Measurements from ENCODE around the gene GRB10.
"Not testable (repeated sequence)": the region's sequence is repeated elsewhere in the genome, so short reads cannot be mapped to it uniquely, and the experiment has no call there.

Gene GRB10

DNA sequence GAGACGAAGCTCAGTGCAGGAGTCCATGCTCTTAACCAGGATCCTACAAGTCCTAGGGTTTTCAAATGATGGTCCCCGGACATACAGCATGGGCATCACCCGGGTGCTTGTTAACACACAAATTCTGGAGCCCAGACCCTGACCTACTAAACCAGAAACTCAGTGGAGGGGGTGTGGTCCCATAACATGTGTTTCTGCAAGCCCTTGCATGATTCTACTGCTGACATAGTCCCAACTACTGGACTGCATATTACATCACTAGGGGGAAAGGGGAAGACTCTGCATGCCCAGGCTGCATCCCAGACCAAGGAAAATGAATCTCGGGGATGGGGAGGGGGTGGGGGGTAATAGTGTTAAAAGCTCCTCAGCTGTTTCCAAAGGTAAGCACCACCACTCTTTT is 40.3 kb downstream of the GRB10 start:
- DNase-seq, result no peak

DNA sequence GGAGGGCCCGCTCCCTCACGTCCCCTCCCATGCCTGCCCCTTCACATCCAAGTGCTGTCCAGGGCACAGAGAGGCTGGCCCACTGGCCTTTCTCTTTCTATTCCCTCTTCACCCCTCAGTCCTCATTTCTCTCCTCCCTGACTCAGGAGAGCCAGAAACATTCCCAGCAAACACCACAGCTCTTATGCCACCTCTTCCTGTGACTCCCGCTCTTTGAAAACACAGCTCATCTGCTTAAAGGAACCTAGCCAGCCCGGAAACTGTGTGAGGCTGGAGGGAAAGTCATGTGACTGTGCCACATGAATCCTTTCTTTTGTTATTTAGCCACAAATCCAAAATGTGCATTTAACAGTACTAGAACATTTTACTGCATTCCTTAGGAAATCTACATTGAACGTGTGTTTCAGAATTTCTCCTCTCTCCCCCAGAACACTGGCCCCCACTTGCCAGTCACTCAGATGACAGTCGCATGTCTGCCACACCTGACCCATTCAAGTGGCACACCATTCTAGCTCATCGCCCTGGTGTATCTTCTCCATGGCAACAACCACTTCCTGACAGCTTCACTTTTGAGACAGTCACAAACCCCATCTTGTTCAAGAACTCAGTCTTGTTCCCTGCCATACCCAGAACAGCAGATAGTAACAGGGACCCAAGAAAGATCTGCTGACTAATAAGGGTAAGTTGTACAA is 42.8 kb downstream of the GRB10 start:
- DNase-seq, result no peak

DNA sequence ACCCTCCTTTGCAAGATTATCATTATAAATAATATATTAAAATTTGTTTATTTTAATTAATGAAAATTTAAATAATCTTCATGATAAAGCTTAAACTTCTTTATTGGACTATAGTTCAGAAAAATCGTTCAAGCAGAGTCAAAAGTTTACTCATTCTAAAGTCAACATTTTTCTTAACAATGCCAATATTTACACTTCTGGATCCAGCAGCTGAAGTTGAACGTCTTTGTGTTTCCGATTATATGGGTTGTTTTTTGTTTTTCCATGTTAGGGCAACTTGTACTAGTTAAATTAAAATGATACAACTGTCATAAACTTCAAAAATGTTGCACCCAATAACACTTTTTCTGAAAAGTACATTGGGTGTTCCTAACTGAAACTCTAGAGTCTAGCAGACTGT is 43.8 kb downstream of the GRB10 start:
- DNase-seq, result no peak

DNA sequence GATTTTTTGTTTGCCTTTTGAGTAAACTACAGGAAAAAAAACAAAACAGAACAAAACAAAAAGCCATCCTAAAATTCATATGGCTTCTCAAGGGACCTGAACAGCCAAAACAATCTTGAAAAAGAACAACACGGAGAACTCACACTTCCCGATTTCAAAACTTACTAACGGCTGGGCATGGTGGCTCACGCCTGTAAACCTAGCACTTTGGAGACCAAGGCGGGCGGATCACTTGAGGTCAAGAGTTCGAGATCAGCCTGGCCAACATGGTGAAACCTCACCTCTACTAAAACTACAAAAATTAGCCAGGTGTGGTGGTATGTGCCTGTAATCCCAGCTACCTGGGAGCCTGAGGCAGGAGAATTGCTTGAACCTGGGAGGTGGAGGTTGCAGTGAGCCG is 46.9 kb downstream of the GRB10 start:
- not testable (repeated sequence) for DNase-seq

DNA sequence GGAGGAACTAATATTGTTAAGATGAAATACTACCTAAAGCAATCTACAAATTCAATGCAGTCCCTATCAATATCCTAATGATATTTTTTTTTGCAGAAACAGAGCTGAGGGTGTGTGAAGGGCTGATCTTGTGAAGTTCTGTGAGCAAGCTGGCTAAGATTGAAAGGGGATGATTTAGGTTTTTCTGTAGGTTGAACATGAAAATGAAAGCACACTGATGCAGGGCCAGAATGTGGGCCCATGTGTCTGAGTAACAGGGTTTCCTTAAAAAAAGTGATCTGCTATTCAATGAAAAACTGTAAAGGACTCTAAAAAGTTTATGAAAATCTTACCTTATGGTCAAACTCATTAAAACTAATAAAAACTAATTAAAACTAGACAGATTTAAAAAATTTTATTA is 47.4 kb downstream of the GRB10 start:
- no peak for DNase-seq

DNA sequence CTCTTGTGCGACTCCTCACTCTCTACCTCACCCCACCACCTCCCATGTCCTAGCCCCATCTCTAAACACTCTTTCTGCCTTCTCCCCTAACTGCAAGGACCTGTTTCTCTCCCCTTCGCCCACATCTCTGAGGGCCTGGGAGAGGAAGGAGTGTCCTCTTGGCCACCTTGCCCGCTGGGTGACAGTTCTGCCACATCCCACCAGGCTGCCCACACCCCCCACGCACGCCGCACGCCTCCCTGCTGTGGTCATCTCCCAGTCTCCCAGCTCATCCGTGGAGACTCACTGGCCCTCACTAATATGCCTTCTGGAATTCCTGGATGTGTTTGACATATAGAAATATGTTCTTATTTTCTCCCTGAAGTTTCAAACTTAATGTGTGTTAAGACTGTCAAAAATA is 48.5 kb downstream of the GRB10 start:
- no peak for DNase-seq

DNA sequence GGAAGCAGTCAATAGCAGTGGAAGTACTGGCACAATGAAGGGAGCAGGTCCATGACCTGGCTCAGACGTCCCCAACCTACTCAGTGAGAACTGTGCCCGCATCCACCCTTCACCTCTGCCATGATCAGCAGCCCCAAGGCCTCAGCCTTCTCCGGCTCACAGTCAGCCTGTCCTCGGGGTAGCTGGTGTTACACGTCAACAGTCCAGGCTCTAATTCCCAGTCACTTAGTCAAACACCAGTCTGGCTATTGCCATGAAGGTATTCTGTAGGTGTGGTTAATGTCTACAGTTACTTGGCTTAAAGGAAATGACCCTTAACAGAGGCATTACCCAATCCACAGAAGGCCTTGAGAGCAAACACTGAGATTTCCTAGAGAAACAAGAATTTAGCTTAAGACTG is 49.1 kb downstream of the GRB10 start:
- DNase-seq, result no peak

DNA sequence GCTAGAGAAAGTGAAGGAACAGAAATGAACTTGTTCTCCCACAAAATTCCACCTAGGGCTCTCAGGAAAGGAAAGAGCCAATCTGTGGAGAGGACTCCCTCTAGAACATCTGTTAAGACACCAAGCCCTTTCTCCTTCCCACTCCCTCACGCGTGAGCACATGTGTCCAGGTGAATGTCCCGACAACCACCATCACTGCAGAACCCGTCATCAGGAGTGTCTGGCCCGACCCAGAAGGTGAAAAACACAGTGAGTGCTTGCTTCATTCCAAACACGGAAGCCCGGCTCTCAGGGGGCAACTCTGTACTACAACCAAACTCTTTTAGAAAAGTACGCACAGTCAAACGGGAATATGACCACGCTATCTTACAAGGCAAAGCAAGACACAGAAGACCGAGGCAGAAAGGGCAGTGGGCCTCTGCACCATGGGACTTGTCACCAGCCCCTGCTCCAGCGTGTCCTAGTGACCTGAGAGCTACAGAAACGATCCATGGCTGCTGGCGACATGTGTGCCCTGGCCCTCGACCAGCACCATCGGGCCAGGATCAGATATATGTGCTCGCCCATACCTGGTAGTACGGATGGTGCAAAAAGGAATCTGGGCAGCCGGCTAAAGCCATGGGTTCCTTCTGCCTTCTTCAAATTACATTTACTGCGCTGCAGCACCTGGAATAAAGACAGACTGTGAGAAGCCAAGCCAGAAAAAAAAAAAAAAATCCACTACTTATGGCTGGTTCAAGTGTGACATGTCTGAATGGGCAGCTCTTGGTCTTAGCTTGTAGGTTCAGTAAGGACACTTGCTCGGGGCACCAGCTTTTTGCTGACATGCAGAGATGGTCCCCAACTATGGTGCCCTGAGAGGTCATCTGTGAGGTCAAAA is 50.8 kb downstream of the GRB10 start:
- DNase-seq, result no peak

DNA sequence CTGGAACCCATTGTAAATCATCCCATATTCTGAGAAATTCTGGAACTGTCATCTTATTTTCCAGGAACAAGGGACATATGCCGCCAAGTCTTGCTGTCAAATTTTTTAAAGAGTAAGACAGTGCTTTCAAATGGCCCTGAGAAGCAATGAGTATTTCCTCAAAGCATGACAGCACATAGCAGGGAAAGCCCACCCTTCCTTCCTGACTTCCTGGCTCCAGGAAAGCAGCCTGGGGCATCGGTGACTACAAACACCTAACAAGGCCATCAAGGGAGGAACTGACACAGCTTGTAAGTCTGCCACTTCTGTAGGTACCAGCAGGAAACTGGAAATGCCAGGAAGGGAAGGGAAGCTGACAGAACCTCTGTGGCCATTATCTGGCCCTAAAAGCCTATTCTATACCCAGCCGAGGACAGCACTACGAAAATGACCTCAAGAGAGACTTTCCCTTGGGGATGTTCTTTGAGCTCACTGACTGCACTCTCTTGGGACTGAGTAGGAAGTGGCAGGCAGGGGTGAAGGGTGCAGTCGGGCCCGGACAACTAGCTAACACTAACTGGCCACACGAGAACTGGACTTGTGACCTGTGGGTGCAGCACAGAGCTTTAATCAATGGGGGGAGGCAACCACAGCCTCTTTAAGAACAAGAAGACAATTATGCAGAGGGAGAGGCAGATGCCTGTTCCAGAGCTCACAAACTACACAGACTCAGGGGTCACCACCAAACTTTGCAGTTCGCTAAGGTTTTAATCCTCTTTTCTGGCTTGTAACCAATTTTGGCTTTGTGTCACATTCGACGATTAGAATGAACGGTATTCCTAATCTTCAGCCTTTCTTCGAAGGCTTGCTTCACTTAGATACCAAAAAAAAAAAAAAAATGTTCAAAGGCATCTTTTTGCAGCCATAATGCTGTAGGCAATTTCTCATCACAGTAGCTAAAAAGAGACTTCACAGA is 52.0 kb downstream of the GRB10 start:
- no peak for DNase-seq

DNA sequence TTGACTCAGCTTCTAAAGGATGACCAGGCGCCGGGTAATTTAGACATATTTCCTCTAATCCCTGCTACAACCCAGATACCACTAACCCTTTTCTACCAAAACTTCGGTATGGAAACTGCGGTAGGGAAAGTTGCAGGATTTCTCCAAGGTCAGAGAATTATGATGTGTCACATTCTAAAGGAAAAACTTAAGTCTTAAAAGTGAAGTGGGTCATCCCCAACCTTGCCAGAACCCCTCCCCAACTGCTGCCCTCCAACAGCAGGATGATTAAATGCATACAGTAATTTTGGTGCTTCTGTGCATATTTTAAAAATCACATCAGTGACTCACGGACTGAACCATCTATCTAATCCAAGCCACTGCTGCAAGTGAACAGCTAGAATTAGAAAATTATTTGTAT is 52.7 kb downstream of the GRB10 start:
- DNase-seq, result no peak

DNA sequence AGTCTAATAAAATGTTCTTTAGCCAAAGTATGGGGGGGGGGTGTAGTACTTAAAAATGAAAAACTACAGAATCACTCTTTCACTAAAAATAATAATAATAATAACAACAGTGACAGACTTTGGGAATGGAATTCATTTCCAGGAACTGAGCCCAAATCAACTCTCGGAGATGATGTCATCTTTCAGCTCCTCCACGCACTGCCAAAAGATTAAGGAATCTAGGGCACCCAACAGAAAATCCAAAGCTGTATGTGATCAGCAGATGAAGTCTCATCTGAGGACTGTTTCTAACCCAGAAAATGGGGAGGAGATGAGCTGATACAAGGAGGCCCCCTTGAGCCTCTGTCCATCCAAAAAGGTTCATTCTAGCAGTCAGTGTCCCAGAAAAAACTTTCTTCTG is 54.5 kb downstream of the GRB10 start:
- no peak for DNase-seq

DNA sequence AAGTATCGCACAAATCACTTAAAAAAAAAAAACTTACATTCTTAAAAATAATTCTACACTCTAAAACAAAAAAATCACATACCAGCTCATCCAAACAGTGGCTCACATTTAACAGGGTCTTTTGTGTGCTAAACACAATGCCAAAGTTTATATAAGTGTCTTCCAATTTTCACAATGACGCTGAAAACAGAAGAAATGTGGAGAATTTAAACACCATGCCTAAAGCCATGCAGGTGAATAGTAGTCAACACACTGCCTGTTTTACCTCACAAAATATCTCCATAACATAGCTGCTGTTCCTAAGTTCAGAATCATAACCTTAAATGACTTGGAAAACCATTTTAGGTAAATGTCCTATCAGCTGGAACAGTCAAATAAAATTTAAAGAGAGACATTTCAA is 55.0 kb downstream of the GRB10 start:
- no peak for DNase-seq

DNA sequence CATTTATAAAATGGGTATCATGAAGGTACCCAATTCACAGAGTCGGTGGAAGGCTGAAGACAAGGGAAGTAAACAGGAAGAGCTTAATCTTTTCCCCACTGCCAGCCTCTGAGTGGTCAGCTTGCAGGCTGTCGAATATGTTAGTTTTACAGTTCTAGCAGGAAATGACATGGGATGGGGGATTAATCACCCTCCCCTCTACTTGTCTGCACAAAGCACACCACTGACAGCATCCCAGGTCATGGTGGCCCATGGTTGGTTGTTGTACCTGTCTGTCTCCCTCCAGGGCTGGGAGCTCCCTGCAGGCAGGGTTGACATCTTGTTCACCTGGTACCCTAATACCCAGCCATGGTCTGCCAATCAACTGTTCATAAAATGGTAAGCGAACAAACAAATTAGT is 55.6 kb downstream of the GRB10 start:
- DNase-seq, result no peak

DNA sequence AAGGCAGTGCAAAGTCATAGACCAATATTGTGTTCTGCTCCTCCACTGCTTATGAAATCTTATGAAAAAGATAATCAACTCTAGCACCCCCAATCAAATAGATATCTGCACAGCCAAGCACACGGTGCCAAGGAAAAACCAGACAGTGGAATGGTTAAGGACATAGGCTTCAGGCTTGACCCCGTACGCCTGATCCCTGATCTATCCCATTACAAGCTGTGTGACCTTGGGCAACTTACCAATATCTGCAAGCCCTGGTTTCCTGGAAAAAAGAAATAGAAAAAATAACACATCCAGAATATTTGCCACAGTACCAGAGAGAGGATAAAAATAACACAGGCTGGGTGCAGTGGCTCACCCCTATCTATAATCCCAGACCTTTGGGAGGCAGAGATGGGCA is 56.9 kb downstream of the GRB10 start:
- no peak for DNase-seq

DNA sequence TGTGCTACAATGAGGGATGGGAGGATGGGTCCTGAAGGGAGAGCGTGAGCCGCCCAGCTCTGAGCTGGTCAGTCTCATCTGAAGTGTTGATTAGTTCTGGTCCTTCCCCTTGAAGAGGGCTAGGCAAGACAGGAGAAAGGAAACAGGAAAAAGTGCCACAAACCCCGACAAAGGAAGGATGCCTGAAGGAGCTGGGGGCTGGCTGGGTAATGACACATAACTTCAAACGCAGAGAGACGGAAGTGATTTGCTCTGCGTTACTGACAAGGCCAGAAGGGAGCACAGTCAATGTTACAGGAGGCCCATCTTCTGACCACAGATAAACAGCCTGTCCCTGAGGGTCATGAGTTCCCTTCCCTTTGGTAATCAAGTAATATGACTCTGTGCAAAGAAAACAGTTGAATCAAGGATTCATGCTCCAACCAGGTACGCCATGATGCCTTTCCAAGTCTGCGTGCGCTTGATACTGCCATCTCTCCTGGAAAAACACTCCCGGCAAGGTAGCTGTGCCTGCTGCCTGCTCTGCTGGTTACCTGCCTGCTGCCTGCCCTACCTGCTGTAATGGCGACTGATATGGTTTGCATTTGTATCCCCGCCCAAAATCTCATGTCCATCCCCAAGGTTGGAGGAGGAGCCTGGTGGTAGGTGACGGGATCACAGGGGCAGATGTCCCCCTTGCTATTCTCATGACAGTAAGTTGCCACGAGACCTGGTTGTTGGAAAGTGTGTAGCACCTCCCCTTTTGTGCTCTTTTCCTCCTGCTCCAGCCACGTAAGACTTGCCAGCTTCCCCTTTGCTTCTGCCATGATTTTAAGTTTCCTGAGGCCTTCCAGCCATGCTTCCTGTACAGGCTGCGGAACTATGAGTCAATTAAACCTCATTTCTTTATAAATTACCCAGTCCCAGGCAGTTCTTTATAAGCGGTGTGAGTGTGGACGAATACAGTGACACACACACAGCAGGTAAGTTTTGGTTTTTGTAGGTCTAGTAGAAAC is 57.9 kb downstream of the GRB10 start:
- no peak for DNase-seq

DNA sequence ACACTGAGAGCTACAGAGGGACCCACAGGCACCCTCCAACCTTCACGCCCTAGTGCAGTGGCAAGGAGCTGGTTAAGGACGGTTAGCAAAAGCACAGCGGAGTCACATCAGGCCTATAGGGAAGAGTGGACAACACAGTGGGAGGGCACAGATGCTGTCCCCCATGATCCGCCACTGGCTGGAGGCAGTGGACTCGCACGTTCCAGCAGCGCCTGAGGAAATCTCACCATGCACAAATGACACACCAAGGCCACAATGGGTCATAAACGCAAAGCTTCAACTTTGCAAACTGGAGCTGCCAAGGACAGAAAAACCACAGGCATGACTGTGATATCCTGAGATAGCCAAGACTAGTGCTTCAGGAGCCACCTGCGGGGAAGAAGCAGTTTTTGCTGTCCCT is 58.8 kb downstream of the GRB10 start:
- DNase-seq, result no peak

DNA sequence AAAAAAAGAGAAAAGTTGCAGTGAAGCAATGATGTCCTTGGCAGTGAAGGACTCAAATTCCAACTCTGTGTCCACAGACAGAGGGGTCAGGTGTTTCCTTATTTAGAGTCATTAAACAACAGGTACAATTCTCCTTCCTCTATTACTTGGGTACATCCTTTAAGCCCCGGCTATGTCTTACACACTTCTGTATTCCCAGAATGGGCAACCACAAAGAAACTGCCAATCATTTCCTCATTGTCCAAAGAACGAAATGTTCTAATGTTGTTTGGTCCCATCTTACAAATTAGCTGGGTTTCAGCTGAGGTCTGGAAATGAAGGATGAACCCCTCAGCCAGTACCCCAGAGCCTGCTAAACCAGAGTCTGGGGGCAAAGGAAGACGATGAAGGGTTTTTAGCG is 59.5 kb downstream of the GRB10 start:
- DNase-seq, result no peak

DNA sequence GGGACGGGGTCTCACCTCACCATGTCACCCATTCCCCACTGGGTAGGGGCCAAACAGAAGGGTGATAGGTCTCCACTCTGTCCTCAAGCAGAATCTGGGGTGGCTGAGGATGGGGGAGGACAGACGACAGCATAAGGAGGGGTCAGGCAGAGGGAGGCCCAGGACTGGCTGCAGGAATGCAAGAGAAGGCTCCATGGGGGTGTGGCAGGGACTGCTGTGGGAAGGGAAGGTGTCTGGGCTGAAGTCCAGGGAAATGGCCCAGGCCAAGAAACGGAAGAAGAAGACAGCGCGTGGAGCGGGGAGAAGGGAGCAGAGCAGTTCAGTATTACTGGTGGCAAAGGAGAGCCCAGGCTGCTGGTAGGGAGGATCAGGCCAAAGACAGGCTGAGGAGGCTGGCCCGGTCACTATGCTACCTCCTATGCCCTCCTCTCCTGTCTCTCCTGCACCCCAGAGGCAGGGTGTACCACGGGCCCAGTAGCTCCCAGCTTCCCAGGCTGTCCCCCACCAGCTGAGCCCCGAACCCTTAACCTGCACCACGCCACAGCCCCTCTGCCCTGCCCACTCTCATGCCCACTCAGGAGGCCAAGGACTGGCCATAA is 60.9 kb downstream of the GRB10 start:
- DNase-seq, result no peak

DNA sequence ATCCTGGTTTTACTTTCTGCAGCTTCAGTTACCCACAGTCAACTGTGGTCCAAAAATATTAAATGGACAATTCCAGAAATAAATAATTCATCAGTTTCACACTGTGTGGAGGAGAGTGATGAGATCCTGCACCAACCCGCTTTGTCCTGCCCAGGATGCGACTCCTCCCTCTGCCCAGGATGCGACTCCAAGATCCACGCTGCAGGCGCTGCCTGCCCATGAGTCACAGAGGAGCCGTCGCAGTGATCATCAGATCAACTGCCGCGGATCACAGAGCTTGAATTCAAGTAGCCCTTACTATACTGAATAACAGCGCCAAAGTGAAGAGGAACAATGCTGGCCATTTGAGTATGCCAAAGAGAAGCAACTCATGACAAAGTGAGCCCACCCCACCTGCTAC is 61.5 kb downstream of the GRB10 start:
- DNase-seq, result no peak

DNA sequence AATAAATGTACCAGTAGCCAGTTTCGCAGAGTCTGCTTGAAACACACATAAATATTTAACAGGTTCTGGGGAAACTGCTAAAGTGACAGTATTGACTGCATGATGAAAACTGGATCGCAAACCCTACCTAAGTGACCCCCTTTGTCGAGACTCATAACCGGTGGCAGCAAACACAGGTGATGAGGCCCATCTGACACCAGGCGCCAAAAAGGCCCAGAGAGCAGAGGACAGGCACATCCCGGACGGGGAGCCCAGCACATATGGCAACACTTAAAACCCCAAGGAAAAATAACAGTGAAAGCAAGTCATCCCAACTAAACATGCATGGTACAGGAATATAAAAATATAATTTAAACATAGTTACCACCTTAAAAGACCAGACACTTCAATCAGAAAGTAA is 62.4 kb downstream of the GRB10 start:
- DNase-seq, result no peak

DNA sequence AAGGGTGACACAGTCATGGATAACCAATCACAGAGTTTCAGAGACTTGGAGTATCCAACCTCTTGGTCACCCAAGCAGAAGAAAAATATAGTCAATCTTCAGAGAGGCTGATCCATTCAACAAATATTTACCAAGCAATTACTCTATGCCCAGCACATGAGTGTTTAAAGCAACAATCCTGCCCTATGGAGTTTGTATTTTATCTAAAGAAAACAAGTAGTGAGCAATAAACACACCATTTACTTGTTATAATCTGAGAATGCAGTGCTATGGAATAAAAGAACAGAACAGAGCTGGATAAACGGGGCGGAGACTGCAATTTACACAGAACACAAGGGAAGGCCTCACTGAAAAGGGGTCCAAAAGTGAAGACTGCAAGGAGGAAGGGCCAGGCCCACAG is 63.8 kb downstream of the GRB10 start:
- no peak for DNase-seq

DNA sequence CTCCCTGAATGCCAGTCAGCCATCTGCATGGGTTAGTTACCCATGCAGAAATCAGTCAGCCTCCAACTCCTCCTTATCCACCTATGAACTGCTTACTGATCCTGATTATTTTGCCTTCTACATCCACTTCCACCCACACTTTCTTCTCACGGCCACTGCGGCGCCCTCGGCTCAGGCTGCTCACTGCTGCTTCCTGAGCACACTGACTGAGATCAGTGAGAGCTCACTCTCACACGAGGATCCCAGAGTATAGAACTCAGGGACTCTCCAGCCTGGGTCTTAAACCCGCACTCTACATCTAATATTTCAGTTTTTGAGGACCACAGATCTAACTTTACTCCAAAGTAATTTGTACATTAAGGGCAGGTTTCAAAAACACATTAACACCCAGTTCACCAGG is 64.4 kb downstream of the GRB10 start:
- DNase-seq, result no peak

Data from T1000 (cell line).